ENCODE data around the gene SYNJ1.

The SYNJ1 gene

GRCh38 chr21:32581732-32582131, 146.1 kb downstream of the SYNJ1 start:
- Mint-ChIP-seq H3K36me3 (no peaks in the 10 kb centered on the region), H3K27ac (no peak overlapping the region), H3K4me1 (no peaks in the 10 kb centered on the region), H3K4me3 (no peak overlapping the region), H3K9me3 (no peaks in the 10 kb centered on the region), H3K27me3 (peaks cover 2% of the 10 kb centered on the region)
- DNase-seq (ENCODE audit: low spot score in 2 of 2): no peak
- ATAC-seq (ENCODE audit: low read depth): no peak

DNA sequence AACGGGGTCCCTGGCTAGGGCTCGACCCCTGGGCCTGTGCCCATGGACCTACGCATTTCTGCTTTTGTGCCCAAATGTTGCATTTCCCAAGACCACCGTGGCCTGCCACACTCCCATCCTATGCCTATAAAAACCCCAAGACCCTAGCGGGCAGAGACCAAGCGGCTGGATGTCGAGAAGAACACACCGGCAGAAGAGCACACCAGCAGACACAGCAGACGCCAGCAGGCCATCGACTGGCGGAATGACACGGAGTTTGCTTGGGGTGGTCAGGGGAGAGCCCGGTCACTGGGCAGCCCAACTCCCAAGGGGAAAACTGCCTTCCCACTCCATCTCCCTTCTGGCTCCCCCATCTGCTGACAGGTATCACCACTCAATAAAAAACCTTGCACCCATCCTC, 146.9 kb downstream of the SYNJ1 start:
- Mint-ChIP-seq H3K4me3 (no peak overlapping the region), H3K9me3 (no peaks in the 10 kb centered on the region), H3K4me1 (no peaks in the 10 kb centered on the region), H3K27ac (no peak overlapping the region), H3K36me3 (no peaks in the 10 kb centered on the region), H3K27me3 (peaks cover 2% of the 10 kb centered on the region)
- ATAC-seq (ENCODE audit: low read depth) (no peak), DNase-seq (ENCODE audit: low spot score in 2 of 2) (no peak)

Measured in memory B cell (primary cell).